HG02798 (cell line): ENCODE results near the gene RUBCN.
"Not testable (repeated sequence)": the region's sequence is repeated elsewhere in the genome, so short reads cannot be mapped to it uniquely, and the experiment has no call there.

ENCODE experiments used
- ATAC-seq: cut with Tn5 transposase; IDR thresholded peaks from one replicate; pipeline ENCODE4 v1.9.1; 2021; ENCODE audit warnings: mild to moderate bottlenecking; ENCODE audit not compliant: unreplicated experiment, poor library complexity

The RUBCN gene

DNA sequence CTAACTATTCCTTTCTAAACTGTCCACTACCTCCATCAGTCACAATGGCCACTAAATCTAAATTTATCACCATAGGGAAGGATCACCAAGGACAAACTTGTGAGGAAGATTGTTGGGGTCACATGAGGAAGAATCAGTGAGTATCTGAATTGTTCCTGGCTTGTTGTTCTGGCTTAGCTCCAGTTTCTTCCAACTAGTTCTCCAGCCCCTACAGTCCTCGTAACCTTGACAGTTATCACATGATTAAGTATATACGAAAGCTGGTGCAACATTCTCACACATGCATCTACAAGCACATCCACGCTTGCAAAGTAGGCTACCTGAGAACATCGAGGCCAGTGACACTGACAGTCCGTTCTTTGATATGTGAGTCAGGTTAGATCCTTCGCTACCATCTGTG is 46.0 kb downstream of the RUBCN start:
- ATAC-seq = no peak

DNA sequence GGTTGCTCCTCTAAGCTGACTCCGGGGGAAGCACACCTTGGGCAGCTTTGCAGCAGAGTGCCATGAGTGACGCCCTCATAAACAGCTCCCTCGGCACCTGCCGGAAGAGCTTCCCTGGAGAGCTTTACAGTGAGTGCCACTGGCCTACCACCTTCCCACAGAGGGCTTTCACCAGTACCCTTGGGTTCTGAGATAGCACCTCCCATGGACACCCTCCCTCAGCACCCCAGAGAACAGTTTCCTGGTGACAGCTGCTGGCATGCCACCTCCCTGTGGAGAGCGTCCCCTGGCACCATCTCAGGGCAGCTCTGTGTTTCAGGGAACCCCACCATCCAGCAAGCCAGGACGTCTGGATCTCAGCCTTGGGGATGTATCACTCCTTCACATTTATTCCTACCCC is 49.1 kb downstream of the RUBCN start:
- ATAC-seq = no peak

DNA sequence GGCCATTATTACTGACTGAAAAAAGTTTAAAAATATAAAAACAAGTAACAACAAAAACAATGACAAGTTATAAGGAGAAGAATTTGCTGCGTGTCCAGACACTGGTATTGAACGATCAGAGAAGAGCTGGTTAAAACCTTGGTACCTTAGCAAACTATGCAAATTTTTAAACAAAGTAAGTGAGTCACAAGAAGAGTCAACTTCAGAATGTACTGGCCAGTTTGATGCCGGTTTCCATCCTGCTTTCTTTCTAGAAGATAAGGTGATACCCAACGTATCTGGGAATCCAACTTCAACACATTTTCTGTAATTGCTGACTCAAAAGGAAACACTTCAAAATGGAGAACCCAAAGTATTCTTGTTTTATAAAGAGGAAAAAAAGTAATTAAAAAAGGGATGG is 49.8 kb downstream of the RUBCN start:
- ATAC-seq = no peak

DNA sequence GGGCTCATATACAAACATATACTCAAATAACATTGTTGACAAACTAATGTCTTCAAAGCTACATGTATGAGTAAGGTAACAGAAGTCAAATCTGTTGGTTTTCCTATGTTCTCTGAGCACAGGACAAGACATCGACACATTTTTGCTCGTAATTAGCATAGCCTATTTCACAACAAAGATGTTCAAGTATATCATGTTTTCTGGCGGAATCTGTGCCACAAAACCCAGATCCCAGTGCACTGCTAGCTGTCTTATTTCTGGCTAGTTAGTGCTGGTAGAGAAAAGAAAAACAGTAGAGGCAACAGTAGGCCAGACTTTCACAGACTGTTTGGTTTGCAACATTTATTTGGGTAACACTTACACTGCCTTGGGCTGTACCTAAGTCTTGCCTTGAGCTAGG is 51.2 kb downstream of the RUBCN start:
- no peak for ATAC-seq

DNA sequence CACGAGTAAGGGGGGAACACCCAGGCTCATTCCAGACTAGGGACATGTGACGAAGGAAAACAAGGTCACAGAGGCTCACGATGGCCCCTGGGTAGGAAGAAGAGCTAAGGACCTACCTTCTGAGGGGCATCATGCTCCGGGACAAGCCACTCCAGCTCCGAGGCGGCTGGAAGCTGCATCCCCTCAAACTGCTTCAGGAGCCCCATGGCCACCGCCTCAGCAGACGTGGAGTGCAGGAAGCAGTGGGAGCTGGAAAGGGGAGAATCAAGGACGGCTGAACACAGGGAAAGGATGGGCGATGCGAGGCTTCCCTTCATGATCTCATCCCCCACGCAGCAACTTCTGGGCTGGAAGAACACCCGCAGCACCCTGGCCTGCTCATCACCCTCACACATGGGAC is 53.5 kb downstream of the RUBCN start:
- no peak for ATAC-seq

DNA sequence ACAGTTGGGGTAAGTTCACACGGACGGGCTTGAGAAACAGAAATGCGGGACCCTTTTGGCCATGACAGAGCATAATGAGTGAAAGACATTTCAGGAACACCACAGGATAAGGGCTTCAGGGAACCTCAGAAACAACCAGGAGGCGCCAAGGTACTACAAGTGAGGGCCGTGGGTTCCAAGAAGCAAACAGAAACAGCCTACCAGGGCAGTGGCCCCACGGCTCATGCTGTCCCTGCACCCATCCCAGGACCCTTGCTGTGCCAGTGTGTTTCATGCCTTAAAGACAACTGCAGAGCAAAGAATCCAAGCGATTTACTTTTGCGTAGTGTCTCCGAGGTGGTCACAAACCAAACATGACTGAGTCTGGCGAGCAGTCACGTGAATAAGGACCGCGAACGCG is 54.0 kb downstream of the RUBCN start:
- ATAC-seq = no peak

DNA sequence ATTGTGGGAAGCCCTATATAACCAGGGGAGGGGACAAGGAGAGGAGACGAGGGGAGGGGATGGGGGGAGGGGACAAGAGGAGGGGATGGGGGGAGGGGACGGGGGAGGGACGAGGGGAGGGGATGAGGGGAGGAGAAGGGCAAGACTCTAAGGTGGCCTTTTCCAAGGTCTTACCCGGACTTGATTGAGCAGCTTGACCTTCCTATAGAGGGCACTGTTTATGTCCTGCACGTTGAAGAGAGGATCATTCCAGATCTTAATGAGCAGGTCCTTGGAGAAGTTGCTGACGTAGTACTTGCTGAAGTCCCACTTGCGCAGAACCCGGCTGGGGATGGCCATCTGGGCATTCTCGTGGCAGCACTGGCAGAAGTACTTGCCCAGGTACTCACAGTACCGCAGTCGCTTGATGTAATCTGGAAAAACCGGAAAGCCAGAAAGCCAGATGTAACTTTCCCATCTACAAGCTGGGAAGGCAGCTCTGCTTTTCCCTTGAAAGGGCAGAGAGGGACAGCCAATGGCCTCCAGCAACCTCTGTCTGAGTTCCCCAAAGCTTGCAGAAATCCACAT is 55.7 kb downstream of the RUBCN start:
- no peak for ATAC-seq

DNA sequence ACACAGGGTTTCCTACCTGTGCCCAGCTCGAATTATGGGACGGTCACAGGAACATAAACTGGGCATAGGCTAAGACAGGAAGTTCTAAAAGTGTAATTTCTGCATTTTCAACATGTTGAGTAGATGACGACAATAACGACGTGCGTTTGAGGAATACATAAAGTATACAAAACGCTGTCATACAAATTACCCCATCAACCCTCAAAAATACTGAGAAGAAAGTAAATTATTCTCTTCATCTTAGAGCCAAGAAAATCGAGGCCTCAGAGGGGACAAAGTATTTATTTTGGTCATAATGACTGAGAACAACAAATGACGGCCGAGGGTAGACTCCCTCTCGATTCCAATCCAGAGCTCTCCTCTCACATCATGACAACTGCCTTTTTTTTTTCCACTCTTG is 60.8 kb downstream of the RUBCN start:
- no peak for ATAC-seq

DNA sequence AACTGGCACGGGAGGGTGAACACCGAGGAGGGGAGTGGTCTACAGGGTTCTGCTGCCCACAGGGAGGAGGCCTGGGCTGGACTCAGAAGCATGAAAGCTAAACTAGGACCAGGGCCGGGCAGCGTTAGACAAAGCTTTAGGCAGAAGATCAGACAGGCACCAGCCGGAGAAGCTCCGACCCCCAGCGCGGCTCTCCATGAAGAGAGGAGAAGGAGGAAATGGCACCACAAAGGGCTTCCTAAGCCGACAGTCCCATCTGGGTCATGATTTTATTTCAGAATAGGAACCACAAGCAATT is 61.2 kb downstream of the RUBCN start:
- ATAC-seq = no peak

DNA sequence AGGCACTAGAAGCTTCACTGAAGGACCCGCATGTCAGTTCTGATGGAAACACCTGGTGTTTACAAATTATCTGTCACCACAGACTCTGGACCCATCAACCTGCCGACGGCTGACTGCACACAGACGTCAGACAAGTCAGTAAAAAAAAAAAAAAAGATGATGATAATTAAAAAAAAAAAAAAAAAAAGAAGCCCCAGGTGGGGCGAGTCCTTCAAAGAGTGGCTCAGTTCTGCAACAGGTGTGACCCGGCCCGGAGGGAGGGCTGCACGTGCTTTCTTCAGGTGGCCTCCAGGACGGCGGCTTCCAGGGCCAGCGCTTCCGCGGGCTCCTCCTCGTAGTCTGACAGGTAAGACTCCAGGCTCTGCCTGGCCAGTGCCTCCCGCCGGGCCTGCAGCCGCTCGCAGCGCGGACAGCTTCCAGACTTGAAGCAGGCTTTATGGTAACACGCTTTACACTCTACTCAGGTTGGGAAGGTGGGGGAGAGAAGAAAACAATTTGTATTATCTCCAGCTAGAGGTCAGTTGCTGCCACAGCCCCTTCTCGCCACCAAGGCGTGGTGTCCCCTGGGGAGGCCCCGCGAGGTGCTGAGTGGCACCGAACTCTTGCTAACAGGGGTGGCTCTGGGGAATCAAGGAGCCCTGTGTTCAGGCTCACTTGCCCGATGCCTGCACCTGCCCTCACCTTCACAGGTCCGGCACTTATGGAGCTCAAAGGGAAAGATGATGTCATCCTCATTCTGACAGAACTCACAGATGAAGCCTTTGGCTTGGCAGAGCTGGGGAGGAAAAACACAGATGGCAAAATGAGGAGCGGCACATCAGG is 61.8 kb downstream of the RUBCN start:
- no peak for ATAC-seq

DNA sequence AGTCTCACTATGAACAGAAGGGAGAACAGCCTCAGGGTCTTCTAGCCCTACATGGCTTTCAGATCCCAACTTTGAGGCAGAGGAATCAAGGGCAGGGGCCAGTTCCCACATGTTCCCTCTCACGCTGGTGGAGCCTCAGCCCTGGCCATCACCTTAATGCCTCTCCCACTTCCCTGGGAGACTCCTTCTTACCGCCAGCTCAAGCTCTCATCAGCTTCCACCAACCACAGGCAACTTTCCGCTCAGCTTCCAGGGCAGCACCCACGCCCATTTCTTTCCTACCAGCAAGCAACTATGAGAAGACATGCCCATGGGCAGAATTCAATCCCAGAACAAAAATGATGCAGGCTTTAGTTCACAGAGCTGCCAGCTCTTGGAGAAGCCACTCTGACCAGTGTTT is 63.5 kb downstream of the RUBCN start:
- ATAC-seq = no peak

DNA sequence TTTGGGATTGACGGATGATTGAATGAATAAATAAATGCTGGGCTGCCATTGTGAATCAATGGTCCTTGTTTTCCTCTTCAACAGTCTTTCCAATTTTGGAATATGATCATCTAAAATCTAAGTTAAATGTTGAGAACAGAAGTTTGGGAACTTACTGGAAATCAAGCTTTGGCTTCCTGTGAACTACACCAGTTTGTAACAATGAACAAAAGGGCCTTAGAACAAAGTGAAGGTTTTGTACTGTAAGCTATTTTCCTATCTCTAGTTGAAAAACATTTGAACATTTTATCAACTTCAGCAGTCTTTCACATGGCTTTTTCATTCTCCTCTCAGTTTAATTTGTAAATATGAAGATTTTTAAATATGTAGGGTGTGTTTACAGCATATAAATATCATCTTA is 66.3 kb downstream of the RUBCN start:
- ATAC-seq = no peak

DNA sequence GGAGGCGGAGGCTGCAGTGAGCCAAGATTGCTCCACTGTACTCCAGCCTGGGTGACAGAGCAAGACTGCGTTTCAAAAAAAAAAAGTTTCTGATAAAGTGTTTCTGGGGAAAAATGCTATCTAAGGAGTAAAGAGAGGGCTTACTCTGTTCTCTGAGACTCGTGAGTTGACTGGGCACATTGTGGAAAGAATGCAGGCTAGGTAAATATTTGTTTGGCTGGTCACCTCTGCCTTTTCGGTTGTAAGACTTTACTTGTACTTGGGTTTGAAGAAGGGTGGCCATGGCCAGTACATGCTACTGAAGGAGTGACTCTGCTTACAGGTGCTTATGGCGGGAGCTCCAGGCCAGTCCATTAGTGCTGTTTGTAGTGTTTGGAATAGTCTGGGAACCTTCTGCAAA is 68.7 kb downstream of the RUBCN start:
- ATAC-seq = no peak

DNA sequence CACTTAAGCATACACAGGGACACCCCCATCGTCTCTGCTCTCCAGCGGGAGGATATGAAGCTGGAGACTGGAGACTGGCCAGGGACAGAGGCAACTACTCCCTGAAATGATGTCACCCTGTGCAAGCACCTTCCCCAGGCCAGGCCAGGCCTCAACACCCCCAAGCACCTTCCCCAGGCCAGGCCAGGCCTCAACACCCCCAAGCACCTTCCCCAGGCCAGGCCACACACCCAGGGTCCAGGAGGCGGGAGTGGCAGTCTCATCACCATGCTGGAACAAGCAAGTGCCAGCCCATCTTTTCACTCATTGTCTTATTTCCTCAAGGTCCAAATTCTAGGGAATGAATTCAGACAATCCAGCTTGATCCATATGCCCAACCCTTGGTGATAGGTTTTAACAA is 69.4 kb downstream of the RUBCN start:
- not testable (repeated sequence) for ATAC-seq

DNA sequence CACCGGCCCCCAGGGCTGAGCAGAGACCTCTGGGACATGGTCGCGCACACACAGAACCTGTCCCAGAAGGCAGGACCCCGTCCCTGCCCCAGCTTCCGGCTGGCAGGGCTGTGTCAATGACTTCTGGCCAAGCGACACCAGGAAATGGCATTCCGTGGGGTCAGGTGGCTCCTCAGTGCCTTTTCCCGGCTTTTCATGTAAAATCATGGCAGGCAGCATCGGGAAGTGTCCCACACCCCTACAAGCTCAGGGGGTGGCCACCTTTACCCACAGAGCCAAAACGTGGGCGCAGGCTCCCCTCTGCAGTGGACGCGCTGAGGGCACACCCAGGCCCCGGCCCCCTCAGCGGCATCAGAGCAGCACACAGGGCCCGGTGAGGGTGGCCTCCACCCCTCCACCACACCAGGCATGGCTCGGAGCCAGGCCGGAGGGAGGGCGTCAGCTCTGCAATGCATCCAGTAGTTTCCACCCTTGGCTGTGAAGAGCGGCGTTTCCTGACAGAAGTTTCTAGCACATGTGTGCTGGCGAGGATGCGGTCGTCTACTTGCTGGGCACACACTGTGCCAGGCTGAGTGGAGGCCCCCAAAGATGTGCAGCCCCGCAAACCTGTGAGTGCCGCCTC is 70.4 kb downstream of the RUBCN start:
- ATAC-seq = not testable (repeated sequence)

DNA sequence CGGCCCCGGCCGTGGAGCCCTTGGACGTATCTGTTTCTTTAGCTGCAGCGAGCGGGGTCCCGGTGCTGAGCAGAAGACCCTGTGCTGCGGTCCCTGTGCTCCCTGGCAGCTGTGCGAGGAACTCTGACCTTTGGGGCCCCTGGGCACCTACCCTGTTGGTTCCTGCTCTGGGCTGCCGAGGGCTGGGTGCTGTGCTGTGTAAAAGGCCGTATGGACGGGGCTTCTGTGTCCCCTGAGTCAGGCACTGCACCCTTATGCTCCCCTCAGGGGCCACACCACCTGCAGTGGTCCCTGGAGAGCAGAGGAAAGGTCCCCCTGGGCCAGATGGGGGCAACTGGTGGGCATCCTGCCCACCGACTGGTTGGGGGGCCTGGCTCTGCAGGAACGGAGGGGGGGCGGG is 71.2 kb downstream of the RUBCN start:
- peak; percentile 2 for ATAC-seq

DNA sequence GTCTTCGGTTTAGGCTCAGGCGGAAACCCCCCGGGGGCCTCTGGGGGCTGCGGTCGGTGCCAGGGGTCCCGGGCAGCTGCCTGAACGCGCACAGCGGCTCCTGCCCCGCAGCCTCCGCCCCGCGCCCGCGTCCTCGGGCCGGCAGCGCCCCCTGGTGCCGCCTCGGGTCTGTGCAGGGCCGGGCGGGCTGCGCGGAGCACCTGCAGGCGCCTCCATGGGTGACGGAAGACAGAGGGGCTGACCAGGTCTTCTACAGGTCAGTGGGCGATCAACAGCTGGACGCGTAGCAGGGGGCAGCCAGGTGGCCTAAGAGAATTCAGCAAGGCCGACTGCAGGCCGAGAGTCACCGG is 71.6 kb downstream of the RUBCN start:
- ATAC-seq = peak; percentile 87

DNA sequence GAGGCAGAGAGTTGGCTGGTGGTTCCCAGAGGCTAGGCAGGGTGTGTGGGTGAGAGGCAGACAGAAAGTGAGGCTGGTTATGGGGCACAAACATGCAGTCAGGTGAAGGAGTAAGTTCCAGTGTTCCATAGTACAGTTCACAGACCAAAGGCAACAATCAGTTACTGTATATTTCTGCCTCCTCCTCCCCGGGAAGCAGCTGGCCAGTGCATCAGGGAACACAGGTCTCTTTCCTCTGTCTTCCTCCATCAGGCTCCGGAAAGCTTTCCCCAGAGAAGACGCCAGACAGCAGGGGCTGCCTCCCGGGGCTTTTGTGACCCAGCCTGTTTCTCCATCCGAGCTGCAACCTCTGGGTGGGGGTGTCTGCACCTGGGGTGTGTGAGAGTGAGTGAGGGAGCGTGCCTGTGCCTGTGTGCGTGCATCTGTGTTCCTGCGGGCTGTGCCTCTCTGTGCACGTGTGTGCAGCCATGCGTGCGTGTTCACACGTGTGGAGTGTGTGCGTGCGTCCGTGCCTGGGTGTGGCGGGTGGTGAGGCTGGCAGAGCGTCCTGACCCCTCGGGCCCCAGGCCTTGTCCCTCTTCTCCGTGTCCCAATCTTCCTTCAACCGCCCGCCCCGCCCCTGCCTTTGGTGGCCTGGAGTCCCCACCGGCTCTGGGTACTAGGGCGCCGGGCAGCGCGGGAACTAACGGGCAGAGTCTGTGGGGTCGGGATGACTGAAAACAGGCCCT is 72.1 kb downstream of the RUBCN start:
- peak; percentile 40 for ATAC-seq

DNA sequence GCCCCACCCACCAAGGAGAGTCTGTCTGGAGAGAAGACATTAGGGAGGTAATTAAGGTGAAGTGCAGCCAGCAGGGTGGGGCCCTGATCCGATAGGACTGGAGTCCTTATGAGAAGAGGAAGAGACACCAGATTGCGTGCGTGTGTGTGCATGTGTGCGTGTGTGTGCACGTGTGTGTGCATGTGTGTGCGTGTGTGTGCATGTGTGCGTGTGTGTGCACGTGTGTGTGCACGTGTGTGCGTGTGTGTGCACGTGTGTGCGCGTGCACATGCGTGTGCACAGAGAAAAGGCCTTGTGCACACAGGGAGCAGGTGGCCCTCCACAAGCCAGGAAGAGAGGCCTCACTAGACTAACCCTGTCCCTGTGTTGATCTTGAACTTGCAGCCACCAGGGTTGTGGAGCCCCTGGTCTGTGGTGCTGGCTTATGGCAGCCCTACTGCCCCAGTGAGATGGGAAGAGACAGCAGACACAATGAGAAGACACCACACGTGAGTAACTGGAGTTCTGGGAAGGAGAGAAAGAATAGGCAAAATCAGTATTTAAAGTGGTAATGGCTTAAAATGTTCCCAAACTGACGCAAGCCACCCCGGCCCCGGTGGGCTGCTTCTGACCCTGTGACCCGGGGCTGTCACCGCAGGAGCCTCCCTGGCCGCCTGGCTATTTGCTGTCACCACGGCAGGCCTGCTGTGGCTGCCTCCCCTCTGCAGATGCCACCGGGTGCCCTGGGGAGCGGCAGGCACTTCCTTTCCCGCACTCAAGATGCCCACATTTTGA is 73.2 kb downstream of the RUBCN start:
- not testable (repeated sequence) for ATAC-seq

DNA sequence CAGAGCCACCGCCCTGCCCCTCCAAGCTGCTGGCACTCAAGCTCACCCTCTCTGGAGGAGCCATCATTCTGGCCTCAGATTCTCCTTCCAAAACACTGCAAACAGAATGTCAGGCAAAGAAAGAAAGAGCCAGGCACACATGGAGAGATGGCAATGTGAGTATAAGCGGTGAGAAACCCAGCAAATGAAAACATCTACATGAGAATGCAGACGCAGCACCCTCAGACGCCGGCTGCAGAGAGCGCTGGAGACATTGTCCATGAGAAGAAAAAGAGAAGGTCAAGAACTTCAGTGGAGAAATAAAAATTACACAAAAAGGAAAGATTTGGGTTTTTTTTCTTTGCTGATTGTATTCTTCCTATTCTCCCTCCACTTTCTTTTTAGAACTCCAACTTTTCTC is 74.4 kb downstream of the RUBCN start:
- not testable (repeated sequence) for ATAC-seq

DNA sequence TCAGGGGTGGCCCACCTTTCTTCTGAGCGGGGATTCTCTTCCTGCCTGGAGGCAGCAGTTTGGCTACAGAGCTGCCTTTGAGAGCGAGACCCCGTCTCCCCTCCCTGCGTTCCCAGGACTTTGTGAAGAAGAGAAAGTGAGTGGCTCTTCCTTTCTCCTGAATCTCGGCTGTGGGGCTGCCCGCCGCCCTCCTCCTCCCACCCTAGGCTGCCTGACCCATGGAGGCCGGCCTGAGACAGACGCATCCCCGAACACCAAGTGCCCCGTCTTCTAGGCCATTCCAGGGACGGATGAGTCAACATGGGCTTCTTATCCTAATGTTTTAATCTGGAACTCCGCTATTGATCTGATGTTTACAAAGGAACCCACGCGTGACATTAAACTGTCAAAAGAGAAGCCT is 74.8 kb downstream of the RUBCN start:
- ATAC-seq = not testable (repeated sequence)
